Measurements from ENCODE around the gene LRBA.

LRBA gene

DNA sequence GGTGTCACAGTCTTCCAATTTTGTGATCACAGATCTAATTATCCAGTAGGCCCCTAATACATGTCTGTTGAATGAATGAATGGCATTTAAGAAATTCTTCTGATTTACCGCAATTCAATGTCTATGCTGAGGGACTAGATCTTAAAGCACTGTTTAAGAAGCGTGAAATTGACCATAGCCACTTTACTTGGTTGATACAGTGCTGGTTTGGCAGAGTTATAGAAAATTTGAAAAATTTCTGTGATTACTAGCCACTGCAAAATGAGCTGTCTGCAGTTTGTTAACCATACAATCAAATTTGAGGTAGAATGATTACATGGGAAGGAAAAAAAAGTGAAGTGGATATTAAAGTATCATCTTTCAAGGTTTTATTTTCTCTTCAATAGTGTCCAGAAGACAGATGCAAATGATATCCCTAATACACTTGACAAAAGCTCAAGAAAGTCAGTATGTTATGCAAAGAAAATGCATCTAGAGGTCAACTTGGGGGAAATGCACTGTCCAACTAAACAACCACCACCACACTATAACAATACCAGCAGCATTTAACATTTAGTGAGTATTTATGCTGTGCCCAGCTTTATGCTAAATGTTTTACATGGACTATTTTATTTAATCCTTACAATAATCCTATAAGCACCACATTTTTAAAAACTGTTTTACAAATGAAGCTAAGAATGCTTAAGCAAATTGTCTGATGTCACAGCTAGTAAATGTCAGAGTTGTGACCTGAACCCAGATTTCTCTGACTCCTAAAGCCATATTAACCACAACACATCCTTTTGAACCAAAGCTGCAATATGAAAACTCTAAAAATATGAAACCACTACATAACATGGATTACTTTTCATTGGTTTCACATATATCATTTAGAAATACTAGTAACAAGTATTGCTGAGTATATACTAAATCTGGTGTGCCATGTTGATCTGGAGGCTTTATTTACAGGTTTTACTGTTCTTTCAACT lies 651.1 kb downstream of the LRBA start:
- Histone ChIP-seq H3K4me2 (ENCODE audit: low read length) (no peak overlapping the region), H4K20me1 (ENCODE audit: control insufficient read depth, insufficient read depth, low read depth, low read length) (no peaks in the 10 kb centered on the region), H3K4me1 (ENCODE audit: control insufficient read depth, low read length) (no peaks in the 10 kb centered on the region), H3K36me3 (ENCODE audit: control insufficient read depth, low read length) (no peaks in the 10 kb centered on the region), H3K4me3 (ENCODE audit: low read length) (no peak overlapping the region), H3F3A (ENCODE audit: control insufficient read depth, insufficient read depth) (no peaks in the 10 kb centered on the region), H3K27me3 (ENCODE audit: control insufficient read depth, low read length) (no peaks in the 10 kb centered on the region), H3K79me2 (ENCODE audit: control insufficient read depth, low read length) (no peaks in the 10 kb centered on the region), H3K9me3 (ENCODE audit: control insufficient read depth, insufficient read depth, low read length) (no peaks in the 10 kb centered on the region), H3K27ac (ENCODE audit: low read depth, low read length) (no peak overlapping the region), H3K9me2 (replicated peaks; ENCODE audit: control insufficient read depth, low read length) (no peaks in the 10 kb centered on the region)
- TF ChIP-seq, protein P1, sequence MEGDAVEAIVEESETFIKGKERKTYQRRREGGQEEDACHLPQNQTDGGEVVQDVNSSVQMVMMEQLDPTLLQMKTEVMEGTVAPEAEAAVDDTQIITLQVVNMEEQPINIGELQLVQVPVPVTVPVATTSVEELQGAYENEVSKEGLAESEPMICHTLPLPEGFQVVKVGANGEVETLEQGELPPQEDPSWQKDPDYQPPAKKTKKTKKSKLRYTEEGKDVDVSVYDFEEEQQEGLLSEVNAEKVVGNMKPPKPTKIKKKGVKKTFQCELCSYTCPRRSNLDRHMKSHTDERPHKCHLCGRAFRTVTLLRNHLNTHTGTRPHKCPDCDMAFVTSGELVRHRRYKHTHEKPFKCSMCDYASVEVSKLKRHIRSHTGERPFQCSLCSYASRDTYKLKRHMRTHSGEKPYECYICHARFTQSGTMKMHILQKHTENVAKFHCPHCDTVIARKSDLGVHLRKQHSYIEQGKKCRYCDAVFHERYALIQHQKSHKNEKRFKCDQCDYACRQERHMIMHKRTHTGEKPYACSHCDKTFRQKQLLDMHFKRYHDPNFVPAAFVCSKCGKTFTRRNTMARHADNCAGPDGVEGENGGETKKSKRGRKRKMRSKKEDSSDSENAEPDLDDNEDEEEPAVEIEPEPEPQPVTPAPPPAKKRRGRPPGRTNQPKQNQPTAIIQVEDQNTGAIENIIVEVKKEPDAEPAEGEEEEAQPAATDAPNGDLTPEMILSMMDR (IDR thresholded peaks at IDR 0.05; ENCODE audit: low read depth, low read length, poor library complexity, severe bottlenecking), result no peak
- no peak for TF ChIP-seq EZH2phosphoT487 (IDR thresholded peaks at IDR 0.05; ENCODE audit: borderline replicate concordance, low read length)

GRCh38 chr4:150358691-150359090 lies 656.4 kb downstream of the LRBA start:
- Histone ChIP-seq H4K20me1 (ENCODE audit: control insufficient read depth, insufficient read depth, low read depth, low read length) (no peaks in the 10 kb centered on the region), H3K36me3 (ENCODE audit: control insufficient read depth, low read length) (no peaks in the 10 kb centered on the region), H3K4me1 (ENCODE audit: control insufficient read depth, low read length) (no peaks in the 10 kb centered on the region), H3K9me3 (ENCODE audit: control insufficient read depth, insufficient read depth, low read length) (no peaks in the 10 kb centered on the region), H3K79me2 (ENCODE audit: control insufficient read depth, low read length) (no peaks in the 10 kb centered on the region), H3K27me3 (ENCODE audit: control insufficient read depth, low read length) (no peaks in the 10 kb centered on the region), H3K4me3 (ENCODE audit: low read length) (no peak overlapping the region), H3K4me2 (ENCODE audit: low read length) (no peak overlapping the region), H3K9me2 (replicated peaks; ENCODE audit: control insufficient read depth, low read length) (no peaks in the 10 kb centered on the region), H3K27ac (ENCODE audit: low read depth, low read length) (no peak overlapping the region), H3F3A (ENCODE audit: control insufficient read depth, insufficient read depth) (no peaks in the 10 kb centered on the region)
- TF ChIP-seq EZH2phosphoT487 (IDR thresholded peaks at IDR 0.05; ENCODE audit: borderline replicate concordance, low read length), result no peak
- TF ChIP-seq, protein P1 (IDR thresholded peaks at IDR 0.05; ENCODE audit: low read depth, low read length, poor library complexity, severe bottlenecking), result no peak

- Histone ChIP-seq H3K36me3 (ENCODE audit: control insufficient read depth, low read length) (no peaks in the 10 kb centered on the region), H3K9me2 (replicated peaks; ENCODE audit: control insufficient read depth, low read length) (no peaks in the 10 kb centered on the region), H3K79me2 (ENCODE audit: control insufficient read depth, low read length) (no peaks in the 10 kb centered on the region), H3K4me3 (ENCODE audit: low read length) (no peak overlapping the region), H3K4me2 (ENCODE audit: low read length) (no peak overlapping the region), H3F3A (ENCODE audit: control insufficient read depth, insufficient read depth) (no peaks in the 10 kb centered on the region), H3K4me1 (ENCODE audit: control insufficient read depth, low read length) (no peaks in the 10 kb centered on the region), H4K20me1 (ENCODE audit: control insufficient read depth, insufficient read depth, low read depth, low read length) (no peaks in the 10 kb centered on the region), H3K27ac (ENCODE audit: low read depth, low read length) (no peak overlapping the region), H3K9me3 (ENCODE audit: control insufficient read depth, insufficient read depth, low read length) (no peaks in the 10 kb centered on the region), H3K27me3 (ENCODE audit: control insufficient read depth, low read length) (no peaks in the 10 kb centered on the region)
- TF ChIP-seq EZH2phosphoT487 (IDR thresholded peaks at IDR 0.05; ENCODE audit: borderline replicate concordance, low read length), result no peak
- TF ChIP-seq, protein P1 (IDR thresholded peaks at IDR 0.05; ENCODE audit: low read depth, low read length, poor library complexity, severe bottlenecking), result no peak
Observed at GRCh38 chr4:150357829-150358228, 657.3 kb downstream of the LRBA start.
